Prostate gland (tissue), 2 donors: ENCODE results near the gene FRMD3. TPM values are rescaled to one million over a fixed set of nuclear protein-coding genes. Genes with fewer than 3 reads are reported as not detected.

ENCODE experiments used
- DNase-seq: peaks from one replicate; pipeline ENCODE4 v3.0.0-alpha.2; 2019; ENCODE audit warnings: low spot score
- H3K27ac ChIP-seq, 2 donors: fragments of 200-600 bp; sonication (generic); 2 replicates each; pipeline ENCODE4 v1.5.1; 2017 to 2019
- H3K27me3 ChIP-seq: fragments of 200-600 bp; sonication (generic); replicated peaks from 2 replicates; pipeline ENCODE4 v1.5.1; 2019; ENCODE audit not compliant: insufficient read depth
- H3K36me3 ChIP-seq, 2 donors: fragments of 200-600 bp; sonication (generic); 1 replicate in 1 of 2; 2 replicates in 1 of 2; pipeline versions ENCODE4 v1.5.1 to v1.8.1; 2017 to 2019
- H3K4me1 ChIP-seq: fragments of 200-600 bp; sonication (generic); replicated peaks from 2 replicates; pipeline ENCODE4 v1.5.1; 2019
- H3K4me3 ChIP-seq, 2 donors: fragments of 200-600 bp; sonication (generic); 2 replicates each; pipeline ENCODE4 v1.5.1; 2017 to 2019
- H3K9me3 ChIP-seq: fragments of 200-600 bp; sonication (generic); 2 replicates; pipeline ENCODE4 v1.5.1; 2017
- POLR2A ChIP-seq: fragments of 450-650 bp; IDR thresholded peaks from one replicate; pipeline ENCODE4 v1.6.1; 2016; ENCODE audit warnings: antibody characterized with exemption, mild to moderate bottlenecking
- POLR2AphosphoS5 ChIP-seq: sonication (generic); formaldehyde crosslinking; IDR thresholded peaks from one replicate; pipeline ENCODE4 v1.6.1; 2017; ENCODE audit warnings: antibody characterized with exemption
- WGBS: methylation state at CpG from one replicate; pipeline ENCODE4 v1.1.5; 2018; 5-methylcytosine and 5-hydroxymethylcytosine counted together
- intact Hi-C: fragments of 100-400 bp; cut with DNase I; formaldehyde crosslinking; loops from one replicate; pipeline ENCODE4 v1.14.2; 2022
- small RNA-seq, 2 donors: library from RNA; depleted of rRNA; stranded (forward); fragments of <200 nt; gene quantifications; one replicate each; pipeline ENCODE3, GENCODE V24; 2016
- total RNA-seq, 2 donors: library from RNA; depleted of rRNA; stranded (reverse); fragments of >200 nt; gene quantifications; one replicate each; pipeline ENCODE4 v1.1.0, GENCODE V29; 2016
- TF ChIP-seq, protein P1 (sequence below), 4 experiments: fragments of 200-600 bp in 2 of 4; fragments of 450-650 bp in 2 of 4; sonication (generic) in 2 of 4; IDR thresholded peaks; 1 replicate in 3 of 4; 2 replicates in 1 of 4; pipeline ENCODE4 v1.5.1; 2016 to 2019; ENCODE audit warnings: antibody characterized with exemption in 4 of 4, mild to moderate bottlenecking in 2 of 4, moderate library complexity in 2 of 4

Gene FRMD3
- total RNA-seq, 2 donors from 2014 or later, result 2.3 to 3.4 TPM

- intact Hi-C loops, result no loop called here
- DNase-seq, result no peak
- 48% methylated on average over 3 of the region's 3 CpGs for WGBS
- Histone ChIP-seq H3K36me3 (no peaks in the 10 kb centered on the region), H3K9me3 (no peaks in the 10 kb centered on the region), H3K27me3 (no peaks in the 10 kb centered on the region), H3K4me3 (no peak overlapping the region), H3K27ac (no peak overlapping the region), H3K4me1 (no peaks in the 10 kb centered on the region)
- TF ChIP-seq POLR2A (no peak), POLR2AphosphoS5 (no peak)
- TF ChIP-seq, protein P1, sequence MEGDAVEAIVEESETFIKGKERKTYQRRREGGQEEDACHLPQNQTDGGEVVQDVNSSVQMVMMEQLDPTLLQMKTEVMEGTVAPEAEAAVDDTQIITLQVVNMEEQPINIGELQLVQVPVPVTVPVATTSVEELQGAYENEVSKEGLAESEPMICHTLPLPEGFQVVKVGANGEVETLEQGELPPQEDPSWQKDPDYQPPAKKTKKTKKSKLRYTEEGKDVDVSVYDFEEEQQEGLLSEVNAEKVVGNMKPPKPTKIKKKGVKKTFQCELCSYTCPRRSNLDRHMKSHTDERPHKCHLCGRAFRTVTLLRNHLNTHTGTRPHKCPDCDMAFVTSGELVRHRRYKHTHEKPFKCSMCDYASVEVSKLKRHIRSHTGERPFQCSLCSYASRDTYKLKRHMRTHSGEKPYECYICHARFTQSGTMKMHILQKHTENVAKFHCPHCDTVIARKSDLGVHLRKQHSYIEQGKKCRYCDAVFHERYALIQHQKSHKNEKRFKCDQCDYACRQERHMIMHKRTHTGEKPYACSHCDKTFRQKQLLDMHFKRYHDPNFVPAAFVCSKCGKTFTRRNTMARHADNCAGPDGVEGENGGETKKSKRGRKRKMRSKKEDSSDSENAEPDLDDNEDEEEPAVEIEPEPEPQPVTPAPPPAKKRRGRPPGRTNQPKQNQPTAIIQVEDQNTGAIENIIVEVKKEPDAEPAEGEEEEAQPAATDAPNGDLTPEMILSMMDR (IDR thresholded peaks at IDR 0.05), result no peak
Observed at GRCh38 chr9:83198371-83198770, 339.8 kb downstream of the FRMD3 start.

GRCh38 chr9:83197591-83197990 lies 340.6 kb downstream of the FRMD3 start:
- WGBS, result 16% methylated on average over 6 of the region's 6 CpGs
- intact Hi-C loops, result no loop called here
- no peak overlapping the region for H3K27ac ChIP-seq
- no peaks in the 10 kb centered on the region for H3K27me3 ChIP-seq
- no peaks in the 10 kb centered on the region for H3K9me3 ChIP-seq
- H3K36me3 ChIP-seq, result no peaks in the 10 kb centered on the region
- no peak overlapping the region for H3K4me3 ChIP-seq
- TF ChIP-seq POLR2AphosphoS5 (no peak), POLR2A (no peak)
- TF ChIP-seq, protein P1 (IDR thresholded peaks at IDR 0.05), result no peak
- no peaks in the 10 kb centered on the region for H3K4me1 ChIP-seq
- DNase-seq, result no peak

GRCh38 chr9:83196946-83197345 lies 341.3 kb downstream of the FRMD3 start:
- H3K4me3 ChIP-seq, result no peak overlapping the region
- 60% methylated on average over 2 of the region's 2 CpGs for WGBS
- DNase-seq, result no peak
- H3K36me3 ChIP-seq, result no peaks in the 10 kb centered on the region
- no peaks in the 10 kb centered on the region for H3K9me3 ChIP-seq
- TF ChIP-seq POLR2AphosphoS5, result no peak
- TF ChIP-seq, protein P1 (IDR thresholded peaks at IDR 0.05), result no peak
- TF ChIP-seq POLR2A, result no peak
- H3K27me3 ChIP-seq, result no peaks in the 10 kb centered on the region
- H3K4me1 ChIP-seq, result no peaks in the 10 kb centered on the region
- intact Hi-C loops, result no loop called here
- H3K27ac ChIP-seq, result no peak overlapping the region

Small RNA genes within 50 kb of the gene (small RNA-seq; reads per million reads assigned to genes)
- 0 reads per million in 2 donors for gene AL137847.3
- 0 reads per million in 2 donors for gene RN7SKP242
- 0 reads per million in 2 donors for gene RNU4-29P

Other genes starting within 250 kb of the FRMD3 start
- 10 to 100 TPM in 1 of 2 donors, 1 to 10 TPM in 1; 8.4 to 11.1 TPM for gene IDNK, start 84.7 kb upstream of the FRMD3 start, total RNA-seq
- 100 to 1,000 TPM; 106 to 155 TPM for gene UBQLN1, start 169.6 kb upstream of the FRMD3 start, total RNA-seq